ENCODE data around the gene FAM219B. TPM values are rescaled to one million over a fixed set of nuclear protein-coding genes. Genes with fewer than 3 reads are reported as not detected.

Gene FAM219B
- total and polyA plus RNA-seq, 2 donors (not counting 1 experiment from before 2014, with no cell fraction given) = 80.2 to 109 TPM

DNA sequence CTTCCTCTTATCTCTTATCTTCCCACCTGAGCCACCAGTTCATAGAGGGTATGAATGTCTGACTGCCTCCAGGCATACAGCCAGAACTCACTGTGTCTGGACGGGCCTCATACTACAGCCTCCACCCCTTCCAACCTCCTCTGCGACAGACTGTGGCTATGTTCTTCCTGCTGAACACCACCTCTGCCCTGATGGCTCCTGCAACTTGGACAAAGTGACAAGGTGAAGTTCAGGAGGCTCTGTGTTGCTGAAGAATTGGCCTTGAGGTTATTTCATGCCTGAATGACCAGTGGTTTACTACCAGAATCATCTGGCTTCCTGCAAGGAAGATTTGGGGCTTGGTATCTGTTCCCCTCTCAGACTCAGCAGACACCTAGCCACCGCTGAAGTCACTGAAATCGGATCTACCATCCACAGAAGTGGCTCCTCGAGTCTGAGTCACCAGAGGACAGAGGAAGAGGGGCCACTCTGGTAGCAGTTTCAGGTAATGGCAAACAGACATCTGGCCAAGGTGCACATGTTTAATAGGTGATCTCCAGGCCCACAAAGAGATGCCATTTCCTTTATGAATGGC, 49.5 kb downstream of the FAM219B start:
- DNase-seq = peak; percentile 61
- H3K4me1 Mint-ChIP-seq = peaks cover 40% of the 10 kb centered on the region
- H2AFZ ChIP-seq (ENCODE audit: insufficient read depth, low read depth, low read length, poor library complexity, severe bottlenecking) = no peak overlapping the region
- TF ChIP-seq EZH2 (IDR thresholded peaks at IDR 0.05; ENCODE audit: borderline replicate concordance, insufficient read depth, low read depth, low read length, poor library complexity, severe bottlenecking) = no peak
- TF ChIP-seq, protein P1, sequence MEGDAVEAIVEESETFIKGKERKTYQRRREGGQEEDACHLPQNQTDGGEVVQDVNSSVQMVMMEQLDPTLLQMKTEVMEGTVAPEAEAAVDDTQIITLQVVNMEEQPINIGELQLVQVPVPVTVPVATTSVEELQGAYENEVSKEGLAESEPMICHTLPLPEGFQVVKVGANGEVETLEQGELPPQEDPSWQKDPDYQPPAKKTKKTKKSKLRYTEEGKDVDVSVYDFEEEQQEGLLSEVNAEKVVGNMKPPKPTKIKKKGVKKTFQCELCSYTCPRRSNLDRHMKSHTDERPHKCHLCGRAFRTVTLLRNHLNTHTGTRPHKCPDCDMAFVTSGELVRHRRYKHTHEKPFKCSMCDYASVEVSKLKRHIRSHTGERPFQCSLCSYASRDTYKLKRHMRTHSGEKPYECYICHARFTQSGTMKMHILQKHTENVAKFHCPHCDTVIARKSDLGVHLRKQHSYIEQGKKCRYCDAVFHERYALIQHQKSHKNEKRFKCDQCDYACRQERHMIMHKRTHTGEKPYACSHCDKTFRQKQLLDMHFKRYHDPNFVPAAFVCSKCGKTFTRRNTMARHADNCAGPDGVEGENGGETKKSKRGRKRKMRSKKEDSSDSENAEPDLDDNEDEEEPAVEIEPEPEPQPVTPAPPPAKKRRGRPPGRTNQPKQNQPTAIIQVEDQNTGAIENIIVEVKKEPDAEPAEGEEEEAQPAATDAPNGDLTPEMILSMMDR (IDR thresholded peaks at IDR 0.05) = no peak
- no peaks in the 10 kb centered on the region for H3K9me3 Mint-ChIP-seq (ENCODE audit: insufficient read depth)
- intact Hi-C loops (cut with micrococcal nuclease) = no loop called here
- H3K27me3 Mint-ChIP-seq = no peaks in the 10 kb centered on the region
- H3K4me3 ChIP-seq (ENCODE audit: control extremely low read depth in 1 of 5, extremely low read depth in 1 of 5, insufficient read depth in 1 of 5, low read depth in 2 of 5, low read length in 4 of 5) = no peak overlapping the region
- no peaks in the 10 kb centered on the region for H3K9me3 ChIP-seq (ENCODE audit: control extremely low read depth in 1 of 3, control insufficient read depth in 2 of 3, insufficient read depth in 1 of 3, low read length in 2 of 3)
- peak overlapping the region; percentile 50 for H3K4me2 ChIP-seq (replicated peaks; ENCODE audit: low read depth, low read length, poor library complexity, severe bottlenecking)
- H4K20me1 ChIP-seq (ENCODE audit: control insufficient read depth, insufficient read depth, low read length, poor library complexity, severe bottlenecking) = peaks cover 97% of the 10 kb centered on the region
- ChIA-PET POLR2A (interaction anchor here (0.6 kb wide), 2 partner anchors 10 to 15 kb away, joined by 4 to 10 read pairs; no protein-coding TSS in a partner anchor), CTCF (interaction anchor here (0.6 to 4.8 kb wide), 11 partner anchors 8 to 511 kb away, joined by 3 to 23 read pairs (median 4); partner anchors contain the start of gene ULK3)
- H3K36me3 ChIP-seq (replicated peaks in 1 of 2; ENCODE audit: control extremely low read depth in 1 of 2, control insufficient read depth in 1 of 2, extremely low read depth in 1 of 2, insufficient read depth in 2 of 2, low read length in 1 of 2) = peaks cover 0 to 31% of the 10 kb centered on the region in 2 experiments
- H3K27ac Mint-ChIP-seq = peak overlapping the region; percentile 82
- peak; percentile 67 for ATAC-seq (ENCODE audit: low read depth)
- peak overlapping the region in 1 of 2 donors; percentile 67 for H3K27ac ChIP-seq (ENCODE audit: low read length in 2 of 2)
- H3K9ac ChIP-seq (ENCODE audit: low read length) = no peak overlapping the region
- peaks cover 73% of the 10 kb centered on the region for H3K79me2 ChIP-seq (ENCODE audit: control insufficient read depth, insufficient read depth, low read length)
- peak overlapping the region; percentile 69 for H3K4me3 Mint-ChIP-seq
- H3K4me1 ChIP-seq (ENCODE audit: control insufficient read depth in 2 of 2, insufficient read depth in 2 of 2, low read length in 2 of 2) = peaks cover 34 to 46% of the 10 kb centered on the region in 2 donors
- no peaks in the 10 kb centered on the region for H3K27me3 ChIP-seq (replicated peaks in 1 of 4; ENCODE audit: control extremely low read depth in 1 of 4, control insufficient read depth in 3 of 4, insufficient read depth in 4 of 4, low read length in 3 of 4)
- WGBS (ENCODE audit: insufficient coverage) = 38% methylated on average over 2 of the region's 5 CpGs

DNA sequence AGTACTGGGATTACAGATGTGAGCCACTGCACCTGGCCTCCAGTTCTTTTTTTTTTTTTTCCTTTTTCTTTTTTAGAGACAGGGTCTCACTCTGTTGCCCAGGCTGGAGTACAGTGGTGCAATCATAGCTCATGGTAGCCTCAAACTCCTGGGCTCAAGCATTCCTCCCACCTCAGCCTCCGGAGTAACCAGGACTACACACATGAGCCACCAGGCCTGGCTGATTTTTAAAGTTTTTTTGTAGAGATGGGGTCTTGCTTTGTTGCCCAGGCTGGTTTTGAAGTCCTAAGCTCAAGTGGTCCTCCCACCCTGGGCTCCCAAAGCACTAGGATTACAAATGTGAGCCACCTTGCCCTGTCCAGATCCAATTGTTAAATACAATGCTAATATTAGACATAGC, 50.1 kb downstream of the FAM219B start:
- DNase-seq (no peak), ATAC-seq (ENCODE audit: low read depth) (no peak)
- peaks cover 0 to 38% of the 10 kb centered on the region in 2 experiments for H3K36me3 ChIP-seq (replicated peaks in 1 of 2; ENCODE audit: control extremely low read depth in 1 of 2, control insufficient read depth in 1 of 2, extremely low read depth in 1 of 2, insufficient read depth in 2 of 2, low read length in 1 of 2)
- H3K27me3 ChIP-seq (replicated peaks in 1 of 4; ENCODE audit: control extremely low read depth in 1 of 4, control insufficient read depth in 3 of 4, insufficient read depth in 4 of 4, low read length in 3 of 4) = no peaks in the 10 kb centered on the region
- Mint-ChIP-seq H3K9me3 (ENCODE audit: insufficient read depth) (no peaks in the 10 kb centered on the region), H3K27ac (peak overlapping the region; percentile 32), H3K4me3 (no peak overlapping the region), H3K27me3 (no peaks in the 10 kb centered on the region), H3K4me1 (peaks cover 40% of the 10 kb centered on the region)
- H3K27ac ChIP-seq (ENCODE audit: low read length in 2 of 2) = peak overlapping the region in 1 of 2 donors; percentile 67
- no peak overlapping the region for H3K4me3 ChIP-seq (ENCODE audit: control extremely low read depth in 1 of 5, extremely low read depth in 1 of 5, insufficient read depth in 1 of 5, low read depth in 2 of 5, low read length in 4 of 5)
- WGBS (ENCODE audit: insufficient coverage) = no CpG with 5 or more reads among the region's 1 CpG
- H3K9me3 ChIP-seq (ENCODE audit: control extremely low read depth in 1 of 3, control insufficient read depth in 2 of 3, insufficient read depth in 1 of 3, low read length in 2 of 3) = no peaks in the 10 kb centered on the region
- intact Hi-C loops (cut with micrococcal nuclease) = no loop called here
- H3K79me2 ChIP-seq (ENCODE audit: control insufficient read depth, insufficient read depth, low read length) = peaks cover 69% of the 10 kb centered on the region
- no peak overlapping the region for H2AFZ ChIP-seq (ENCODE audit: insufficient read depth, low read depth, low read length, poor library complexity, severe bottlenecking)
- ChIA-PET POLR2A (interaction anchor here (0.6 to 0.7 kb wide), 3 partner anchors 10 to 17 kb away, joined by 4 to 10 read pairs (median 4); partner anchors contain the start of gene SCAMP2), CTCF (interaction anchor here (0.6 to 4.8 kb wide), 9 partner anchors 21 to 511 kb away, joined by 3 to 23 read pairs (median 4); no protein-coding TSS in a partner anchor)
- H3K9ac ChIP-seq (ENCODE audit: low read length) = no peak overlapping the region
- TF ChIP-seq EZH2 (IDR thresholded peaks at IDR 0.05; ENCODE audit: borderline replicate concordance, insufficient read depth, low read depth, low read length, poor library complexity, severe bottlenecking) = no peak
- TF ChIP-seq, protein P1 (IDR thresholded peaks at IDR 0.05) = no peak
- peak overlapping the region; percentile 50 for H3K4me2 ChIP-seq (replicated peaks; ENCODE audit: low read depth, low read length, poor library complexity, severe bottlenecking)
- peaks cover 34 to 46% of the 10 kb centered on the region in 2 donors for H3K4me1 ChIP-seq (ENCODE audit: control insufficient read depth in 2 of 2, insufficient read depth in 2 of 2, low read length in 2 of 2)
- H4K20me1 ChIP-seq (ENCODE audit: control insufficient read depth, insufficient read depth, low read length, poor library complexity, severe bottlenecking) = peaks cover 93% of the 10 kb centered on the region

Data from B cell (primary cell).